G401 (cell line): Measurements from ENCODE around the gene PSENEN. TPM values are rescaled to one million over a fixed set of nuclear protein-coding genes. Genes with fewer than 3 reads are reported as not detected.

ENCODE experiments used
- total RNA-seq: library from RNA; depleted of rRNA; stranded (reverse); fragments of >200 nt; shearing (Covaris generic); gene quantifications from 2 replicates; pipeline ENCODE4 v1.2.3, GENCODE V29; 2014; rRNA removed

Gene PSENEN
- total RNA-seq, 1 experiment from 2014 or later, result 63.1 TPM

Other genes with a start within 250 kb of the PSENEN start
- 85.4 and 136 TPM in 2 replicates for gene DMKN, start 232.0 kb upstream of the PSENEN start, total RNA-seq
- gene SBSN, start 217.3 kb upstream of the PSENEN start, total RNA-seq, result not detected in 2 replicates
- gene GAPDHS, start 212.2 kb upstream of the PSENEN start, total RNA-seq, result 3.2 TPM in 1 of 2 replicates, not detected in the other
- gene TMEM147, start 200.0 kb upstream of the PSENEN start, total RNA-seq, result 208 and 254 TPM in 2 replicates
- gene ATP4A, start 182.0 kb upstream of the PSENEN start, total RNA-seq, result not detected in 2 replicates
- gene PMIS2, start 159.5 kb upstream of the PSENEN start, total RNA-seq, result not detected in 2 replicates
- 21.5 and 32.4 TPM in 2 replicates for gene HAUS5, start 132.9 kb upstream of the PSENEN start, total RNA-seq
- gene RBM42, start 116.6 kb upstream of the PSENEN start, total RNA-seq, result 108 and 119 TPM in 2 replicates
- not detected in 2 replicates for gene ETV2, start 103.9 kb upstream of the PSENEN start, total RNA-seq
- 284 and 429 TPM in 2 replicates for gene COX6B1, start 97.3 kb upstream of the PSENEN start, total RNA-seq
- 0.62 TPM in 1 of 2 replicates, not detected in the other for gene UPK1A, start 79.1 kb upstream of the PSENEN start, total RNA-seq
- gene ZBTB32, start 41.1 kb upstream of the PSENEN start, total RNA-seq, result 0.17 TPM in 1 of 2 replicates, not detected in the other
- gene KMT2B, start 27.6 kb upstream of the PSENEN start, total RNA-seq, result 2.5 and 4.6 TPM in 2 replicates
- 4.0 and 9.3 TPM in 2 replicates for gene IGFLR1, start 3.2 kb upstream of the PSENEN start, total RNA-seq
- 6.3 and 44.4 TPM in 2 replicates for gene U2AF1L4, start 233 bp upstream of the PSENEN start, total RNA-seq
- gene LIN37, start 2.9 kb downstream of the PSENEN start, total RNA-seq, result 0.80 and 9.2 TPM in 2 replicates
- not detected in 2 replicates for gene HSPB6, start 11.4 kb downstream of the PSENEN start, total RNA-seq
- 7.9 and 11.9 TPM in 2 replicates for gene PROSER3, start 12.5 kb downstream of the PSENEN start, total RNA-seq
- gene ARHGAP33, start 29.9 kb downstream of the PSENEN start, total RNA-seq, result 1.7 and 4.6 TPM in 2 replicates
- not detected in 2 replicates for gene PRODH2, start 67.2 kb downstream of the PSENEN start, total RNA-seq
- gene NPHS1, start 106.9 kb downstream of the PSENEN start, total RNA-seq, result 0.18 TPM in 1 of 2 replicates, not detected in the other
- 3.0 and 5.2 TPM in 2 replicates for gene KIRREL2, start 111.3 kb downstream of the PSENEN start, total RNA-seq
- 121 and 133 TPM in 2 replicates for gene APLP1, start 122.9 kb downstream of the PSENEN start, total RNA-seq
- gene NFKBID, start 154.9 kb downstream of the PSENEN start, total RNA-seq, result 4.1 and 8.4 TPM in 2 replicates
- gene HCST, start 156.9 kb downstream of the PSENEN start, total RNA-seq, result not detected in 2 replicates
- 7.3 TPM in 1 of 2 replicates, not detected in the other for gene TYROBP, start 162.6 kb downstream of the PSENEN start, total RNA-seq
- gene LRFN3, start 190.7 kb downstream of the PSENEN start, total RNA-seq, result 6.2 and 15.8 TPM in 2 replicates
- gene SDHAF1, start 249.5 kb downstream of the PSENEN start, total RNA-seq, result 41.7 and 46.9 TPM in 2 replicates